HepG2 (cell line): Measurements from ENCODE around the gene HMGB2. TPM values are rescaled to one million over a fixed set of nuclear protein-coding genes. Genes with fewer than 3 reads are reported as not detected.

Source experiments
- DMAP1 ChIP-seq: IDR thresholded peaks from 2 replicates; pipeline ENCODE4 v1.6.1; 2016
- DR1 ChIP-seq: sonication (generic); formaldehyde crosslinking; IDR thresholded peaks from 2 replicates; pipeline ENCODE4 v1.8.0; 2021; ENCODE audit warnings: mild to moderate bottlenecking, missing genetic modification reagents, inconsistent platforms
- FOXA1 ChIP-seq, 2 experiments: fragments of 450-650 bp in 1 of 2; sonication (generic) in 1 of 2; formaldehyde crosslinking in 1 of 2; IDR thresholded peaks; 2 replicates each; pipeline versions ENCODE4 v1.4.0 to v1.6.1; 2016 to 2020; ENCODE audit warnings: missing genetic modification reagents in 1 of 2
- HNF4G ChIP-seq, 2 experiments: sonication (generic) in 1 of 2; formaldehyde crosslinking in 1 of 2; IDR thresholded peaks; 2 replicates each; pipeline versions ENCODE4 v1.4.0 to v1.6.1; 2011 to 2020; ENCODE audit warnings: borderline replicate concordance in 2 of 2, low read depth in 2 of 2, mild to moderate bottlenecking in 2 of 2, low read length in 1 of 2, missing genetic modification reagents in 1 of 2, moderate library complexity in 1 of 2
- HOXA3 ChIP-seq: sonication (generic); formaldehyde crosslinking; IDR thresholded peaks from 2 replicates; pipeline ENCODE4 v1.5.0; 2020; ENCODE audit warnings: missing genetic modification reagents
- KAT7 ChIP-seq: IDR thresholded peaks from 2 replicates; pipeline ENCODE4 v1.6.1; 2018; ENCODE audit warnings: borderline replicate concordance, missing compliant biosample characterization
- PITX1 ChIP-seq: sonication (generic); formaldehyde crosslinking; IDR thresholded peaks from 2 replicates; pipeline ENCODE4 v1.5.1; 2020; ENCODE audit warnings: mild to moderate bottlenecking, missing genetic modification reagents
- POLR2A ChIP-seq, 2 experiments: IDR thresholded peaks; 2 replicates each; pipeline ENCODE4 v1.6.1; 2011; ENCODE audit warnings: low read depth in 2 of 2, low read length in 2 of 2, mild to moderate bottlenecking in 1 of 2, moderate library complexity in 1 of 2; ENCODE audit not compliant: insufficient read depth in 1 of 2
- POLR2AphosphoS5 ChIP-seq: IDR thresholded peaks from 2 replicates; pipeline ENCODE4 v1.6.1; 2012; ENCODE audit warnings: low read depth, low read length
- SETDB1 ChIP-seq: sonication (generic); formaldehyde crosslinking; IDR thresholded peaks from 2 replicates; pipeline ENCODE4 v1.5.1; 2020; ENCODE audit warnings: missing genetic modification reagents, mild to moderate bottlenecking, borderline replicate concordance
- SP5 ChIP-seq: IDR thresholded peaks from 2 replicates; pipeline ENCODE4 v1.6.1; 2016; ENCODE audit warnings: low read depth, borderline replicate concordance
- ZBTB21 ChIP-seq: sonication (generic); formaldehyde crosslinking; IDR thresholded peaks from 2 replicates; pipeline ENCODE4 v1.4.0; 2020; ENCODE audit warnings: missing genetic modification reagents
- ZFP37 ChIP-seq: sonication (generic); formaldehyde crosslinking; IDR thresholded peaks from 2 replicates; pipeline ENCODE4 v1.4.0; 2020; ENCODE audit warnings: missing genetic modification reagents, borderline replicate concordance
- ZNF431 ChIP-seq: sonication (generic); formaldehyde crosslinking; IDR thresholded peaks from 2 replicates; pipeline ENCODE4 v1.9.0; 2022; ENCODE audit warnings: missing genetic modification reagents, low read depth, mild to moderate bottlenecking, borderline replicate concordance
- ZNF546 ChIP-seq: sonication (generic); formaldehyde crosslinking; conservative IDR thresholded peaks from 2 replicates; pipeline ENCODE4 v1.8.1; 2023; ENCODE audit warnings: mild to moderate bottlenecking, missing genetic modification reagents
- ZNF792 ChIP-seq: IDR thresholded peaks from 2 replicates; pipeline ENCODE4 v1.6.1; 2016
- polyA plus RNA-seq, 8 experiments: library from polyadenylated mRNA; depleted of rRNA in 3 of 8; stranded (reverse) in 7 of 8; unstranded in 1 of 8; fragments of >200 nt; fragmentation: Illumina TruSeq in 4 of 8; extraction: Trizol in 4 of 8; gene quantifications; 2 replicates each; pipeline versions ENCODE4 v1.2.1 to v1.2.3, GENCODE V29; 2011 to 2016; ENCODE audit warnings: low read depth in 4 of 8, missing spikeins in 1 of 8, mixed read lengths in 1 of 8; ENCODE audit not compliant: insufficient read depth in 1 of 8
- total RNA-seq, 5 experiments: library from RNA; depleted of rRNA; stranded (reverse); fragments of >200 nt; fragmentation: Illumina TruSeq; extraction: Trizol; gene quantifications; 2 replicates each; pipeline ENCODE4 v1.2.3, GENCODE V29; 2016; ENCODE audit warnings: low read depth in 1 of 5
- TF ChIP-seq, protein P1 (sequence below): sonication (generic); formaldehyde crosslinking; IDR thresholded peaks from 2 replicates; pipeline ENCODE4 v1.4.0; 2020; ENCODE audit warnings: missing genetic modification reagents
- TF ChIP-seq, protein P2 (sequence below): sonication (generic); formaldehyde crosslinking; IDR thresholded peaks from 2 replicates; pipeline ENCODE4 v1.5.0; 2020; ENCODE audit warnings: mild to moderate bottlenecking, missing genetic modification reagents
- TF ChIP-seq, protein P3 (sequence below): sonication (generic); formaldehyde crosslinking; conservative IDR thresholded peaks from 2 replicates; pipeline ENCODE4 v1.4.0; 2020; ENCODE audit warnings: missing genetic modification reagents
- TF ChIP-seq, protein P4 (sequence below): sonication (generic); formaldehyde crosslinking; conservative IDR thresholded peaks from 2 replicates; pipeline ENCODE4 v1.8.0; 2022; ENCODE audit warnings: missing genetic modification reagents

HMGB2 gene
- total and polyA plus RNA-seq, 2 of the 13 experiments (the other 11 are each of a cell fraction or from before 2014, with no cell fraction given), result 90.5 to 332 TPM

DNA sequence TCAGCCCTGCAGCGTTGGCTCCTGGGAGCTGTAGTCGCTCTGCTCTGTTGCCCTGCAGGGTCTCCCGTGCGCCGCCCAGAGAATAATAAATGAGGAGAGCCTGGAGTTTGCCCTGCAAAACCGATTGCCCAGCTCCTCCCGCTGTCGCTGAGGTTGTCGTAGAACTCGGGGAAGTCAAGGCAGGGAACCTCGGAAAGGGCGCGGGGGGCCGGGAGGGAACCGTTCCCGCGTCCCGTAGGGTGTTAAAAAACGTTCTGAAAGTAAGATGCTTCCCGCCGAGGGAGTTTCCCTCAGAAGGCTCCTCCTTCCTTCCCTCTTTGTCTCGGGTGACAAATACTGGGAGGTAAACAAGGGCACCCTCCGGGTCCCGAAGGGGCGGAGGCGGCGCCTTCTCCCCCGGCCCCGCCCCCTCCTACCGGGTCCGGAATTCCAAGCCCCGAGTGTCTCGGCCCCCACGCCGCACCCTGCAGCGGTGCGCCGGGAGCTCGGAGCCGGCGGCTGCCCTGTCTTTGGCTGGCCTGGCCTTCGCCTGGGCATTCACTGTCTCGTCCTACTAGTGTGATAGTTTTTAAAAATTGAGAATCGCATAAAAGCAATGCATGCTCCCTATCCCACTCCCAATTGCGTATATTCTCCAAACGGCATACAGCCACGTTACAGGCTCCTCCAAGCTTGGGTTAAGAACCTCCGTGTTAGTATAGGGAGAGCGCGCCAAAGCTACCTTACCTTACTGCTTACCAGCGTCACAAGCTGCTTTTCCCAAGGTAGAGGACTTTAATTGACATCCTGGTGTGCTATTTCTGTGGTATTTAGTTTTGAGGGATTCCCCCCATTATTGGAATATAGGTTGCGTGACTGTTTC lies 964 bp upstream of the HMGB2 start (continued):
- TF ChIP-seq, protein P1, sequence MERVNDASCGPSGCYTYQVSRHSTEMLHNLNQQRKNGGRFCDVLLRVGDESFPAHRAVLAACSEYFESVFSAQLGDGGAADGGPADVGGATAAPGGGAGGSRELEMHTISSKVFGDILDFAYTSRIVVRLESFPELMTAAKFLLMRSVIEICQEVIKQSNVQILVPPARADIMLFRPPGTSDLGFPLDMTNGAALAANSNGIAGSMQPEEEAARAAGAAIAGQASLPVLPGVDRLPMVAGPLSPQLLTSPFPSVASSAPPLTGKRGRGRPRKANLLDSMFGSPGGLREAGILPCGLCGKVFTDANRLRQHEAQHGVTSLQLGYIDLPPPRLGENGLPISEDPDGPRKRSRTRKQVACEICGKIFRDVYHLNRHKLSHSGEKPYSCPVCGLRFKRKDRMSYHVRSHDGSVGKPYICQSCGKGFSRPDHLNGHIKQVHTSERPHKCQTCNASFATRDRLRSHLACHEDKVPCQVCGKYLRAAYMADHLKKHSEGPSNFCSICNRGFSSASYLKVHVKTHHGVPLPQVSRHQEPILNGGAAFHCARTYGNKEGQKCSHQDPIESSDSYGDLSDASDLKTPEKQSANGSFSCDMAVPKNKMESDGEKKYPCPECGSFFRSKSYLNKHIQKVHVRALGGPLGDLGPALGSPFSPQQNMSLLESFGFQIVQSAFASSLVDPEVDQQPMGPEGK (CRISPR knock-in tag), result peak; percentile 80
- no peak for TF ChIP-seq SETDB1 (CRISPR knock-in tag)
- no peak for TF ChIP-seq FOXA1 (IDR thresholded peaks at IDR 0.05)
- peak; percentile 71 for TF ChIP-seq FOXA1 (CRISPR knock-in tag; IDR thresholded peaks at IDR 0.05)
- TF ChIP-seq, protein P2, sequence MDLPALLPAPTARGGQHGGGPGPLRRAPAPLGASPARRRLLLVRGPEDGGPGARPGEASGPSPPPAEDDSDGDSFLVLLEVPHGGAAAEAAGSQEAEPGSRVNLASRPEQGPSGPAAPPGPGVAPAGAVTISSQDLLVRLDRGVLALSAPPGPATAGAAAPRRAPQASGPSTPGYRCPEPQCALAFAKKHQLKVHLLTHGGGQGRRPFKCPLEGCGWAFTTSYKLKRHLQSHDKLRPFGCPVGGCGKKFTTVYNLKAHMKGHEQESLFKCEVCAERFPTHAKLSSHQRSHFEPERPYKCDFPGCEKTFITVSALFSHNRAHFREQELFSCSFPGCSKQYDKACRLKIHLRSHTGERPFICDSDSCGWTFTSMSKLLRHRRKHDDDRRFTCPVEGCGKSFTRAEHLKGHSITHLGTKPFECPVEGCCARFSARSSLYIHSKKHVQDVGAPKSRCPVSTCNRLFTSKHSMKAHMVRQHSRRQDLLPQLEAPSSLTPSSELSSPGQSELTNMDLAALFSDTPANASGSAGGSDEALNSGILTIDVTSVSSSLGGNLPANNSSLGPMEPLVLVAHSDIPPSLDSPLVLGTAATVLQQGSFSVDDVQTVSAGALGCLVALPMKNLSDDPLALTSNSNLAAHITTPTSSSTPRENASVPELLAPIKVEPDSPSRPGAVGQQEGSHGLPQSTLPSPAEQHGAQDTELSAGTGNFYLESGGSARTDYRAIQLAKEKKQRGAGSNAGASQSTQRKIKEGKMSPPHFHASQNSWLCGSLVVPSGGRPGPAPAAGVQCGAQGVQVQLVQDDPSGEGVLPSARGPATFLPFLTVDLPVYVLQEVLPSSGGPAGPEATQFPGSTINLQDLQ (CRISPR knock-in tag), result no peak
- peak; percentile 15; the same call in 1 of the 2 replicates for TF ChIP-seq HNF4G (IDR thresholded peaks at IDR 0.05; ENCODE audit: borderline replicate concordance, low read depth, low read length)
- no peak for TF ChIP-seq HNF4G (CRISPR knock-in tag; IDR thresholded peaks at IDR 0.05; ENCODE audit: borderline replicate concordance, low read depth)
- TF ChIP-seq ZNF546, result 0 out of 2 replicates have a peak, but pooled peaks have one; percentile 33
- peak; percentile 35; the same call in 1 of the 2 replicates for TF ChIP-seq DMAP1
- 0 out of 2 replicates have a peak, but pooled peaks have one; percentile 25 for TF ChIP-seq ZBTB21
- TF ChIP-seq, protein P3, sequence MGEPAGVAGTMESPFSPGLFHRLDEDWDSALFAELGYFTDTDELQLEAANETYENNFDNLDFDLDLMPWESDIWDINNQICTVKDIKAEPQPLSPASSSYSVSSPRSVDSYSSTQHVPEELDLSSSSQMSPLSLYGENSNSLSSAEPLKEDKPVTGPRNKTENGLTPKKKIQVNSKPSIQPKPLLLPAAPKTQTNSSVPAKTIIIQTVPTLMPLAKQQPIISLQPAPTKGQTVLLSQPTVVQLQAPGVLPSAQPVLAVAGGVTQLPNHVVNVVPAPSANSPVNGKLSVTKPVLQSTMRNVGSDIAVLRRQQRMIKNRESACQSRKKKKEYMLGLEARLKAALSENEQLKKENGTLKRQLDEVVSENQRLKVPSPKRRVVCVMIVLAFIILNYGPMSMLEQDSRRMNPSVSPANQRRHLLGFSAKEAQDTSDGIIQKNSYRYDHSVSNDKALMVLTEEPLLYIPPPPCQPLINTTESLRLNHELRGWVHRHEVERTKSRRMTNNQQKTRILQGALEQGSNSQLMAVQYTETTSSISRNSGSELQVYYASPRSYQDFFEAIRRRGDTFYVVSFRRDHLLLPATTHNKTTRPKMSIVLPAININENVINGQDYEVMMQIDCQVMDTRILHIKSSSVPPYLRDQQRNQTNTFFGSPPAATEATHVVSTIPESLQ (CRISPR knock-in tag), result no peak
- peak; percentile 11; the same call in 1 of the 2 replicates for TF ChIP-seq HOXA3 (CRISPR knock-in tag)
- TF ChIP-seq DR1 (CRISPR knock-in tag), result no peak; the same call in 1 of the 2 replicates
- TF ChIP-seq POLR2AphosphoS5, result peak; percentile 74
- peak; percentile 77 to 90 for TF ChIP-seq POLR2A (IDR thresholded peaks at IDR 0.05; ENCODE audit: insufficient read depth in 1 of 2, low read depth in 2 of 2, low read length in 2 of 2)
- no peak for TF ChIP-seq ZNF431 (CRISPR knock-in tag)
- 0 out of 2 replicates have a peak, but pooled peaks have one; percentile 56 for TF ChIP-seq SP5 (CRISPR knock-in tag)
- 0 out of 2 replicates have a peak, but pooled peaks have one; percentile 13 for TF ChIP-seq PITX1 (CRISPR knock-in tag)
- peak; percentile 60; the same call in 1 of the 2 replicates for TF ChIP-seq KAT7 (CRISPR knock-in tag)
- TF ChIP-seq ZNF792, result no peak; the same call in 1 of the 2 replicates
- TF ChIP-seq, protein P4, sequence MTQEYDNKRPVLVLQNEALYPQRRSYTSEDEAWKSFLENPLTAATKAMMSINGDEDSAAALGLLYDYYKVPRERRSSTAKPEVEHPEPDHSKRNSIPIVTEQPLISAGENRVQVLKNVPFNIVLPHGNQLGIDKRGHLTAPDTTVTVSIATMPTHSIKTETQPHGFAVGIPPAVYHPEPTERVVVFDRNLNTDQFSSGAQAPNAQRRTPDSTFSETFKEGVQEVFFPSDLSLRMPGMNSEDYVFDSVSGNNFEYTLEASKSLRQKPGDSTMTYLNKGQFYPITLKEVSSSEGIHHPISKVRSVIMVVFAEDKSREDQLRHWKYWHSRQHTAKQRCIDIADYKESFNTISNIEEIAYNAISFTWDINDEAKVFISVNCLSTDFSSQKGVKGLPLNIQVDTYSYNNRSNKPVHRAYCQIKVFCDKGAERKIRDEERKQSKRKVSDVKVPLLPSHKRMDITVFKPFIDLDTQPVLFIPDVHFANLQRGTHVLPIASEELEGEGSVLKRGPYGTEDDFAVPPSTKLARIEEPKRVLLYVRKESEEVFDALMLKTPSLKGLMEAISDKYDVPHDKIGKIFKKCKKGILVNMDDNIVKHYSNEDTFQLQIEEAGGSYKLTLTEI (CRISPR knock-in tag), result no peak
- no peak; the same call in 1 of the 2 replicates for TF ChIP-seq ZFP37 (CRISPR knock-in tag)
